HEK293 (cell line): ENCODE results near the gene LPO.

Experiments
- GLI4 ChIP-seq: fragments of 450-650 bp; formaldehyde crosslinking; IDR thresholded peaks from 2 replicates; pipeline ENCODE4 v1.5.1; 2016; ENCODE audit warnings: missing biosample characterization, missing genetic modification characterization
- KLF9 ChIP-seq: fragments of 450-650 bp; formaldehyde crosslinking; IDR thresholded peaks from 2 replicates; pipeline ENCODE4 v1.5.1; 2016; ENCODE audit warnings: missing biosample characterization, missing genetic modification characterization, low read depth
- MEIS1 ChIP-seq: sonication (generic); formaldehyde crosslinking; IDR thresholded peaks from 2 replicates; pipeline ENCODE4 v1.8.1; 2022; ENCODE audit warnings: missing genetic modification reagents, mild to moderate bottlenecking, borderline replicate concordance
- REST ChIP-seq: fragments of 450-650 bp; formaldehyde crosslinking; IDR thresholded peaks from 2 replicates; pipeline ENCODE4 v1.5.1; 2016; ENCODE audit warnings: missing biosample characterization, missing genetic modification characterization
- SCRT2 ChIP-seq: fragments of 450-650 bp; formaldehyde crosslinking; IDR thresholded peaks from 2 replicates; pipeline ENCODE4 v1.5.1; 2016; ENCODE audit warnings: missing biosample characterization, missing genetic modification characterization
- SP7 ChIP-seq: fragments of 450-650 bp; formaldehyde crosslinking; IDR thresholded peaks from 2 replicates; pipeline ENCODE4 v1.5.1; 2016; ENCODE audit warnings: missing biosample characterization, missing genetic modification characterization
- ZBTB44 ChIP-seq: fragments of 450-650 bp; IDR thresholded peaks from 2 replicates; pipeline ENCODE4 v1.5.1; 2018; ENCODE audit warnings: missing biosample characterization, mild to moderate bottlenecking, missing genetic modification characterization
- ZFHX2 ChIP-seq: fragments of 450-650 bp; formaldehyde crosslinking; conservative IDR thresholded peaks from 2 replicates; pipeline ENCODE4 v1.5.1; 2016; ENCODE audit warnings: missing biosample characterization, missing genetic modification characterization
- ZNF132 ChIP-seq: fragments of 450-650 bp; formaldehyde crosslinking; IDR thresholded peaks from 2 replicates; pipeline ENCODE4 v1.5.1; 2017; ENCODE audit warnings: missing biosample characterization, missing genetic modification characterization, borderline replicate concordance
- ZNF16 ChIP-seq: fragments of 450-650 bp; formaldehyde crosslinking; IDR thresholded peaks from 2 replicates; pipeline ENCODE4 v1.5.1; 2016; ENCODE audit warnings: low read depth, missing biosample characterization, missing genetic modification characterization
- ZNF202 ChIP-seq: fragments of 450-650 bp; formaldehyde crosslinking; IDR thresholded peaks from 2 replicates; pipeline ENCODE4 v1.5.1; 2016; ENCODE audit warnings: missing biosample characterization, missing genetic modification characterization, borderline replicate concordance
- ZNF248 ChIP-seq: fragments of 450-650 bp; formaldehyde crosslinking; IDR thresholded peaks from 2 replicates; pipeline ENCODE4 v1.5.1; 2017; ENCODE audit warnings: missing biosample characterization, missing genetic modification characterization
- ZNF280D ChIP-seq: fragments of 450-650 bp; formaldehyde crosslinking; IDR thresholded peaks from 2 replicates; pipeline ENCODE4 v1.5.1; 2016; ENCODE audit warnings: missing biosample characterization, missing genetic modification characterization
- ZNF350 ChIP-seq: fragments of 450-650 bp; formaldehyde crosslinking; IDR thresholded peaks from 2 replicates; pipeline ENCODE4 v1.5.0; 2017; ENCODE audit warnings: missing biosample characterization, mild to moderate bottlenecking, missing genetic modification characterization
- ZNF518A ChIP-seq: fragments of 450-650 bp; formaldehyde crosslinking; conservative IDR thresholded peaks from 2 replicates; pipeline ENCODE4 v1.5.1; 2016; ENCODE audit warnings: low read depth, missing biosample characterization, missing genetic modification characterization
- ZNF571 ChIP-seq: fragments of 450-650 bp; formaldehyde crosslinking; IDR thresholded peaks from 2 replicates; pipeline ENCODE4 v1.5.0; 2017; ENCODE audit warnings: missing biosample characterization, missing genetic modification characterization
- ZNF623 ChIP-seq: fragments of 450-650 bp; formaldehyde crosslinking; IDR thresholded peaks from 2 replicates; pipeline ENCODE4 v1.5.1; 2016; ENCODE audit warnings: missing biosample characterization, missing genetic modification characterization
- ZNF707 ChIP-seq: fragments of 450-650 bp; formaldehyde crosslinking; IDR thresholded peaks from 2 replicates; pipeline ENCODE4 v1.5.1; 2016; ENCODE audit warnings: missing biosample characterization, missing genetic modification characterization
- ZSCAN4 ChIP-seq: fragments of 450-650 bp; formaldehyde crosslinking; IDR thresholded peaks from 2 replicates; pipeline ENCODE4 v1.5.1; 2017; ENCODE audit warnings: missing biosample characterization, missing genetic modification characterization

The LPO gene

GRCh38 chr17:58224315-58224714, 14.1 kb upstream of the LPO start (continued):
- TF ChIP-seq SP7 (tag by site-specific recombination), result peak; percentile 38; the same call in 1 of the 2 replicates
- no peak for TF ChIP-seq ZSCAN4
- TF ChIP-seq ZNF707 (tag by site-specific recombination), result no peak
- no peak for TF ChIP-seq ZNF202 (tag by site-specific recombination)
- TF ChIP-seq ZNF248 (tag by site-specific recombination), result no peak
- no peak for TF ChIP-seq ZBTB44
- TF ChIP-seq ZNF350, result no peak
- no peak for TF ChIP-seq ZNF280D (tag by site-specific recombination)
- TF ChIP-seq KLF9 (tag by site-specific recombination), result no peak
- no peak for TF ChIP-seq REST (tag by site-specific recombination)
- peak; percentile 90 for TF ChIP-seq SCRT2 (tag by site-specific recombination)
- TF ChIP-seq GLI4 (tag by site-specific recombination), result no peak
- 0 out of 2 replicates have a peak, but pooled peaks have one; percentile 54 for TF ChIP-seq MEIS1 (CRISPR knock-in tag)
- no peak for TF ChIP-seq ZNF16
- no peak for TF ChIP-seq ZNF571 (tag by site-specific recombination)
- no peak for TF ChIP-seq ZNF518A
- no peak for TF ChIP-seq ZFHX2
- TF ChIP-seq ZNF132 (tag by site-specific recombination), result no peak
- no peak for TF ChIP-seq ZNF623 (tag by site-specific recombination)
